DND-41 (cell line): ENCODE measurements around the gene SYNPO.

ENCODE experiments used
- ATAC-seq: fragments of 200-7000 bp; cut with Tn5 transposase; 3 replicates; pipeline ENCODE4 v1.9.1; 2021; ENCODE audit warnings: low read depth; ENCODE audit not compliant: insufficient read depth
- DNase-seq: peaks from one replicate; pipeline ENCODE4 v3.0.0-alpha.2; 2020
- H2AFZ ChIP-seq: 2 replicates; pipeline ENCODE4 v1.6.0; 2012; ENCODE audit warnings: low read depth, low read length
- H3K27ac ChIP-seq: 2 replicates; pipeline ENCODE4 v1.5.1; 2012; ENCODE audit warnings: low read length, inconsistent platforms
- H3K27me3 ChIP-seq: fragments of 200-600 bp; sonication (generic); 2 replicates; pipeline ENCODE4 v1.6.0; 2012; ENCODE audit warnings: low read length, mild to moderate bottlenecking, inconsistent platforms; ENCODE audit not compliant: insufficient read depth, poor library complexity
- H3K36me3 ChIP-seq: 2 replicates; pipeline ENCODE4 v1.5.1; 2012; ENCODE audit warnings: low read length, inconsistent platforms; ENCODE audit not compliant: insufficient read depth
- H3K4me1 ChIP-seq: 2 replicates; pipeline ENCODE4 v1.5.1; 2012; ENCODE audit warnings: mild to moderate bottlenecking, low read length; ENCODE audit not compliant: insufficient read depth
- H3K4me2 ChIP-seq: 2 replicates; pipeline ENCODE4 v1.6.0; 2012; ENCODE audit warnings: mild to moderate bottlenecking, moderate library complexity, low read length, inconsistent platforms; ENCODE audit not compliant: insufficient read depth
- H3K4me3 ChIP-seq, 2 experiments: fragments of 200-600 bp in 1 of 2; shearing (Covaris generic) in 1 of 2; 2 replicates each; pipeline ENCODE4 v1.5.1; 2012 to 2016; ENCODE audit warnings: inconsistent platforms in 2 of 2, low read length in 2 of 2, mild to moderate bottlenecking in 2 of 2, low read depth in 1 of 2, moderate library complexity in 1 of 2
- H3K79me2 ChIP-seq: 2 replicates; pipeline ENCODE4 v1.6.0; 2012; ENCODE audit warnings: low read length, inconsistent platforms; ENCODE audit not compliant: insufficient read depth
- H3K9ac ChIP-seq: 2 replicates; pipeline ENCODE4 v1.6.0; 2012; ENCODE audit warnings: low read depth, mild to moderate bottlenecking, inconsistent platforms, low read length, moderate library complexity
- H3K9me3 ChIP-seq: 2 replicates; pipeline ENCODE4 v1.5.1; 2012; ENCODE audit warnings: low read length, moderate library complexity, mild to moderate bottlenecking, inconsistent platforms; ENCODE audit not compliant: insufficient read depth, severe bottlenecking
- H4K20me1 ChIP-seq: 2 replicates; pipeline ENCODE4 v1.6.0; 2012; ENCODE audit warnings: low read length; ENCODE audit not compliant: insufficient read depth
- CTCF ChIP-seq: IDR thresholded peaks from 2 replicates; pipeline ENCODE4 v1.5.1; 2012; ENCODE audit warnings: borderline replicate concordance, low read length, moderate library complexity, mild to moderate bottlenecking; ENCODE audit not compliant: poor library complexity, severe bottlenecking; ENCODE audit errors: extremely low read depth
- EZH2 ChIP-seq: IDR thresholded peaks from 3 replicates; pipeline ENCODE4 v1.6.1; 2012; ENCODE audit warnings: borderline replicate concordance, low read depth, mild to moderate bottlenecking, moderate library complexity, low read length, inconsistent platforms; ENCODE audit not compliant: severe bottlenecking

Gene SYNPO

GRCh38 chr5:150632305-150633160 is 7.9 kb upstream of the SYNPO start:
- peaks cover 2% of the 10 kb centered on the region; the same call in 1 of the 2 replicates for H4K20me1 ChIP-seq
- no peaks in the 10 kb centered on the region for H3K9me3 ChIP-seq
- H3K27ac ChIP-seq, result no peak overlapping the region
- TF ChIP-seq CTCF (no peak), EZH2 (no peak)
- H3K4me2 ChIP-seq, result no peak overlapping the region
- H3K79me2 ChIP-seq, result no peaks in the 10 kb centered on the region
- H3K27me3 ChIP-seq, result no peaks in the 10 kb centered on the region
- H3K4me3 ChIP-seq, result no peak overlapping the region
- no peak overlapping the region for H3K9ac ChIP-seq
- H3K4me1 ChIP-seq, result no peaks in the 10 kb centered on the region
- ATAC-seq (no peak), DNase-seq (no peak)
- H3K36me3 ChIP-seq, result no peaks in the 10 kb centered on the region
- H2AFZ ChIP-seq, result no peak overlapping the region

GRCh38 chr5:150633429-150633828 is 7.0 kb upstream of the SYNPO start:
- Histone ChIP-seq H3K27me3 (no peaks in the 10 kb centered on the region), H3K36me3 (no peaks in the 10 kb centered on the region), H4K20me1 (peaks cover 2% of the 10 kb centered on the region; the same call in 1 of the 2 replicates), H3K4me2 (no peak overlapping the region), H3K9ac (no peak overlapping the region), H3K79me2 (no peaks in the 10 kb centered on the region), H3K4me3 (no peak overlapping the region), H3K4me1 (no peaks in the 10 kb centered on the region), H3K27ac (no peak overlapping the region), H3K9me3 (no peaks in the 10 kb centered on the region), H2AFZ (no peak overlapping the region)
- ATAC-seq (no peak), DNase-seq (no peak)
- TF ChIP-seq CTCF (no peak), EZH2 (no peak)

- H3K27ac ChIP-seq, result no peak overlapping the region
- H3K9me3 ChIP-seq, result no peaks in the 10 kb centered on the region
- DNase-seq, result no peak
- no peak for TF ChIP-seq CTCF
- TF ChIP-seq EZH2, result no peak
- no peak overlapping the region for H3K4me3 ChIP-seq
- ATAC-seq, result no peak
- H3K27me3 ChIP-seq, result peaks cover 7% of the 10 kb centered on the region
- H3K4me2 ChIP-seq, result no peak overlapping the region
- no peaks in the 10 kb centered on the region for H3K4me1 ChIP-seq
- H3K79me2 ChIP-seq, result no peaks in the 10 kb centered on the region
- H4K20me1 ChIP-seq, result peaks cover 2% of the 10 kb centered on the region; the same call in 1 of the 2 replicates
- no peak overlapping the region for H2AFZ ChIP-seq
- H3K36me3 ChIP-seq, result no peaks in the 10 kb centered on the region
- H3K9ac ChIP-seq, result no peak overlapping the region
These were observed 3.8 kb upstream of the SYNPO start for GRCh38 chr5:150636391-150637244.
